ENCODE results near the gene PRRC2C. TPM values are rescaled to one million over a fixed set of nuclear protein-coding genes. Genes with fewer than 3 reads are reported as not detected.

Gene PRRC2C
- total and polyA plus RNA-seq, 2 experiments from 2014 or later: 186 to 368 TPM

GRCh38 chr1:171596705-171597104, 111.4 kb downstream of the PRRC2C start:
- Histone ChIP-seq H3K9me2 (ENCODE audit: insufficient read depth) (no peaks in the 10 kb centered on the region), H2AFZ (no peak overlapping the region), H3K27ac (ENCODE audit: low read depth) (no peak overlapping the region), H4K20me1 (replicated peaks; ENCODE audit: insufficient read depth) (no peaks in the 10 kb centered on the region; the same call in 1 of the 2 replicates), H3K4me2 (no peak overlapping the region), H3K27me3 (ENCODE audit: insufficient read depth) (no peaks in the 10 kb centered on the region), H3K4me3 (no peak overlapping the region), H3K36me3 (ENCODE audit: insufficient read depth) (peaks cover 15% of the 10 kb centered on the region; the same call in 1 of the 2 replicates), H3F3A (replicated peaks; ENCODE audit: low read depth) (no peaks in the 10 kb centered on the region), H3K79me2 (replicated peaks; ENCODE audit: insufficient read depth) (no peaks in the 10 kb centered on the region), H3K4me1 (ENCODE audit: insufficient read depth) (no peaks in the 10 kb centered on the region)
- Mint-ChIP-seq H3K4me1 (no peaks in the 10 kb centered on the region; the same call in 2 of the 3 replicates), H3K9me3 (no peaks in the 10 kb centered on the region), H3K36me3 (ENCODE audit: low read depth) (peaks cover 16% of the 10 kb centered on the region), H3K27me3 (ENCODE audit: insufficient read depth, low read depth, poor library complexity) (peaks cover 2% of the 10 kb centered on the region), H3K27ac (no peak overlapping the region), H3K4me3 (no peak overlapping the region)
- no peak for TF ChIP-seq EZH2phosphoT487 (IDR thresholded peaks at IDR 0.05; ENCODE audit: unreplicated experiment)
- TF ChIP-seq CTCF (conservative IDR thresholded peaks at IDR 0.05; ENCODE audit: low read depth in 2 of 2): no peak
- TF ChIP-seq, protein P1, sequence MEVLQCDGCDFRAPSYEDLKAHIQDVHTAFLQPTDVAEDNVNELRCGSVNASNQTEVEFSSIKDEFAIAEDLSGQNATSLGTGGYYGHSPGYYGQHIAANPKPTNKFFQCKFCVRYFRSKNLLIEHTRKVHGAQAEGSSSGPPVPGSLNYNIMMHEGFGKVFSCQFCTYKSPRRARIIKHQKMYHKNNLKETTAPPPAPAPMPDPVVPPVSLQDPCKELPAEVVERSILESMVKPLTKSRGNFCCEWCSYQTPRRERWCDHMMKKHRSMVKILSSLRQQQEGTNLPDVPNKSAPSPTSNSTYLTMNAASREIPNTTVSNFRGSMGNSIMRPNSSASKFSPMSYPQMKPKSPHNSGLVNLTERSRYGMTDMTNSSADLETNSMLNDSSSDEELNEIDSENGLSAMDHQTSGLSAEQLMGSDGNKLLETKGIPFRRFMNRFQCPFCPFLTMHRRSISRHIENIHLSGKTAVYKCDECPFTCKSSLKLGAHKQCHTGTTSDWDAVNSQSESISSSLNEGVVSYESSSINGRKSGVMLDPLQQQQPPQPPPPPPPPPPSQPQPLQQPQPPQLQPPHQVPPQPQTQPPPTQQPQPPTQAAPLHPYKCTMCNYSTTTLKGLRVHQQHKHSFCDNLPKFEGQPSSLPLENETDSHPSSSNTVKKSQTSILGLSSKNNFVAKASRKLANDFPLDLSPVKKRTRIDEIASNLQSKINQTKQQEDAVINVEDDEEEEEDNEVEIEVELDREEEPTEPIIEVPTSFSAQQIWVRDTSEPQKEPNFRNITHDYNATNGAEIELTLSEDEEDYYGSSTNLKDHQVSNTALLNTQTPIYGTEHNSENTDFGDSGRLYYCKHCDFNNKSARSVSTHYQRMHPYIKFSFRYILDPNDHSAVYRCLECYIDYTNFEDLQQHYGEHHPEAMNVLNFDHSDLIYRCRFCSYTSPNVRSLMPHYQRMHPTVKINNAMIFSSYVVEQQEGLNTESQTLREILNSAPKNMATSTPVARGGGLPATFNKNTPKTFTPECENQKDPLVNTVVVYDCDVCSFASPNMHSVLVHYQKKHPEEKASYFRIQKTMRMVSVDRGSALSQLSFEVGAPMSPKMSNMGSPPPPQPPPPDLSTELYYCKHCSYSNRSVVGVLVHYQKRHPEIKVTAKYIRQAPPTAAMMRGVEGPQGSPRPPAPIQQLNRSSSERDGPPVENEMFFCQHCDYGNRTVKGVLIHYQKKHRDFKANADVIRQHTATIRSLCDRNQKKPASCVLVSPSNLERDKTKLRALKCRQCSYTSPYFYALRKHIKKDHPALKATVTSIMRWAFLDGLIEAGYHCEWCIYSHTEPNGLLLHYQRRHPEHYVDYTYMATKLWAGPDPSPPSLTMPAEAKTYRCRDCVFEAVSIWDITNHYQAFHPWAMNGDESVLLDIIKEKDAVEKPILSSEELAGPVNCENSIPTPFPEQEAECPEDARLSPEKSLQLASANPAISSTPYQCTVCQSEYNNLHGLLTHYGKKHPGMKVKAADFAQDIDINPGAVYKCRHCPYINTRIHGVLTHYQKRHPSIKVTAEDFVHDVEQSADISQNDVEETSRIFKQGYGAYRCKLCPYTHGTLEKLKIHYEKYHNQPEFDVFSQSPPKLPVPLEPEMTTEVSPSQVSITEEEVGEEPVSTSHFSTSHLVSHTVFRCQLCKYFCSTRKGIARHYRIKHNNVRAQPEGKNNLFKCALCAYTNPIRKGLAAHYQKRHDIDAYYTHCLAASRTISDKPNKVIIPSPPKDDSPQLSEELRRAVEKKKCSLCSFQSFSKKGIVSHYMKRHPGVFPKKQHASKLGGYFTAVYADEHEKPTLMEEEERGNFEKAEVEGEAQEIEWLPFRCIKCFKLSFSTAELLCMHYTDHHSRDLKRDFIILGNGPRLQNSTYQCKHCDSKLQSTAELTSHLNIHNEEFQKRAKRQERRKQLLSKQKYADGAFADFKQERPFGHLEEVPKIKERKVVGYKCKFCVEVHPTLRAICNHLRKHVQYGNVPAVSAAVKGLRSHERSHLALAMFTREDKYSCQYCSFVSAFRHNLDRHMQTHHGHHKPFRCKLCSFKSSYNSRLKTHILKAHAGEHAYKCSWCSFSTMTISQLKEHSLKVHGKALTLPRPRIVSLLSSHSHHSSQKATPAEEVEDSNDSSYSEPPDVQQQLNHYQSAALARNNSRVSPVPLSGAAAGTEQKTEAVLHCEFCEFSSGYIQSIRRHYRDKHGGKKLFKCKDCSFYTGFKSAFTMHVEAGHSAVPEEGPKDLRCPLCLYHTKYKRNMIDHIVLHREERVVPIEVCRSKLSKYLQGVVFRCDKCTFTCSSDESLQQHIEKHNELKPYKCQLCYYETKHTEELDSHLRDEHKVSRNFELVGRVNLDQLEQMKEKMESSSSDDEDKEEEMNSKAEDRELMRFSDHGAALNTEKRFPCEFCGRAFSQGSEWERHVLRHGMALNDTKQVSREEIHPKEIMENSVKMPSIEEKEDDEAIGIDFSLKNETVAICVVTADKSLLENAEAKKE (CRISPR knock-in tag; IDR thresholded peaks at IDR 0.05): no peak
- no peak for TF ChIP-seq ZNF114 (CRISPR knock-in tag; IDR thresholded peaks at IDR 0.05)
- no peak for TF ChIP-seq JUNB (IDR thresholded peaks at IDR 0.05; ENCODE audit: unreplicated experiment)
- no peak for TF ChIP-seq ZNF331 (CRISPR knock-in tag; IDR thresholded peaks at IDR 0.05; ENCODE audit: low read depth)
- no peak for TF ChIP-seq POLR2AphosphoS5 (IDR thresholded peaks at IDR 0.05; ENCODE audit: low read depth)
- TF ChIP-seq EZH2 (IDR thresholded peaks at IDR 0.05; ENCODE audit: low read depth, unreplicated experiment): no peak
- TF ChIP-seq STAT1 (IDR thresholded peaks at IDR 0.05; ENCODE audit: unreplicated experiment): no peak
- no peak for TF ChIP-seq CREB1 (CRISPR knock-in tag; IDR thresholded peaks at IDR 0.05; ENCODE audit: low read depth)
- TF ChIP-seq REST (IDR thresholded peaks at IDR 0.05; ENCODE audit: unreplicated experiment): no peak
- no peak for TF ChIP-seq NANOG (IDR thresholded peaks at IDR 0.05; ENCODE audit: borderline replicate concordance)
- TF ChIP-seq, protein P2, sequence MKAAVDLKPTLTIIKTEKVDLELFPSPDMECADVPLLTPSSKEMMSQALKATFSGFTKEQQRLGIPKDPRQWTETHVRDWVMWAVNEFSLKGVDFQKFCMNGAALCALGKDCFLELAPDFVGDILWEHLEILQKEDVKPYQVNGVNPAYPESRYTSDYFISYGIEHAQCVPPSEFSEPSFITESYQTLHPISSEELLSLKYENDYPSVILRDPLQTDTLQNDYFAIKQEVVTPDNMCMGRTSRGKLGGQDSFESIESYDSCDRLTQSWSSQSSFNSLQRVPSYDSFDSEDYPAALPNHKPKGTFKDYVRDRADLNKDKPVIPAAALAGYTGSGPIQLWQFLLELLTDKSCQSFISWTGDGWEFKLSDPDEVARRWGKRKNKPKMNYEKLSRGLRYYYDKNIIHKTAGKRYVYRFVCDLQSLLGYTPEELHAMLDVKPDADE (IDR thresholded peaks at IDR 0.05): no peak
- ATAC-seq (no peak), DNase-seq (ENCODE audit: low spot score) (no peak)
